OCI-LY1 (cell line): ENCODE data around the gene KPRP.

Experiments
- CTCF ChIP-seq: fragments of 200-600 bp; sonication (generic), shearing (Covaris generic); IDR thresholded peaks from 2 replicates; pipeline ENCODE4 v1.5.1; 2017; ENCODE audit warnings: mild to moderate bottlenecking, antibody characterized with exemption, low read length, moderate library complexity, mixed read lengths
- EZH2 ChIP-seq: fragments of 200-600 bp; sonication (generic), shearing (Covaris generic); IDR thresholded peaks from 2 replicates; pipeline ENCODE4 v1.8.0; 2017; ENCODE audit warnings: borderline replicate concordance, mixed run types, mild to moderate bottlenecking, antibody characterized with exemption, low read length, moderate library complexity, mixed read lengths

DNA sequence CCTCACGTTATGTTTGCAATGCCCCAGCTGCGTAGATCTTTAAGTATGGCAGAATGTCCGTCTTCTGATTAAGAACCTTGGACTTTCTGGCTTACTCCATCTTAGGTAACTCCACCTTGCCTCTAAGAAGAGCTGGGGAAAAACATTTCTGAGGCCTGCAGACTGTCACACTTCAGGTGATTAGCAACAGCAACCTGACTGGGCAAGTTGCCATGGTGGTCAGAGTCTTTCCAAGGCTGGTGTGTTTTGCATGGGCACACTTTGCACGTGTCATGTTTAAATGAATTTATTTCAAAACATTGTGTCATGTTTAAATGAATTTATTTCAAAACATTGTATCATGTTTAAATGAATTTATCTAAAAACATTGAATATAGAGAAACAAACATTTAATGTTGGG lies 811 bp downstream of the KPRP start:
- no peak for TF ChIP-seq CTCF
- TF ChIP-seq EZH2: no peak
